HG02588 (cell line): Measurements from ENCODE around the gene CDKAL1.
A peak's percentile ranks its signal among the peaks of the same experiment; 100 is the strongest.

ENCODE experiments used
- ATAC-seq: cut with Tn5 transposase; IDR thresholded peaks from one replicate; pipeline ENCODE4 v1.9.1; 2021; ENCODE audit warnings: mild to moderate bottlenecking, moderate library complexity; ENCODE audit not compliant: unreplicated experiment

The CDKAL1 gene

DNA sequence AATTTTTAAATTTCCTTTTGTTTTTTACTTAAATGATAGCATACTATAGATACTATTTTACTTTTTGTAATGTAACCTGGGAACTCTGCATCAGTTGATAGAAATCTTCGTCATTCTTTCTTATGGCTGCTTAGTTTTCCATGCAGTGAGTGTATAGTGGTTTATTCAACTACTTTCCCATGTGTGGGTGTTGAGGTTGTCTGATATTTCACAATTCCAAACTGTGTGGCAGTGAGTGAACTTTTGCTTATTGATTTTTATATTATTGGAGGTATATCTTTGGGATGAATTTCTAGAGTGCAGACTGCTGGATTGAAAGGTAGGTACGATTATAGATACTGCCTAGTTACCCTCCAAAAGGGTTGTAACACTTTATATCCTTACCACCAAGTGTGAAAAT lies 136.5 kb downstream of the CDKAL1 start:
- no peak for ATAC-seq

DNA sequence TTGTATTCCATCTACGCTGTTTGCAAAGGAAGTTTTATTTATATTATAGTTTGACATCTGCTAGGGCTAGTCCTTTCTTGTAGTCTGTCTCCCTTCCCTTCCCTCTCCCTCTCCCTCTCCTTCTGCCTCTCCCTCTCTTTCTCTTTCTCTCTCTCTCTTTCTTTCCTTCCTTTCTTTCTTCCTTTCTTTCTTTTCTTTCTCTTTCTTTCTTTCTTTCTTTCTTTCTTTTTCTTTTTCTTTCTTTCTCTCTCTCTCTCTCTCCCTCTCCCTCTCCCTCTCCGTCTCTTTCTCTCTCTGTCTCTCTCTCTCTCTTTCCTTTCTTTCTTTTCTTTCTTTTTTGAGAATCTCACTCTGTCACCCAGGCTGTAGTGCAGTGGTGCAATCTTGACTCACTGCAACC lies 137.8 kb downstream of the CDKAL1 start:
- no peak for ATAC-seq

GRCh38 chr6:20673458-20673857 lies 139.2 kb downstream of the CDKAL1 start:
- no peak for ATAC-seq

DNA sequence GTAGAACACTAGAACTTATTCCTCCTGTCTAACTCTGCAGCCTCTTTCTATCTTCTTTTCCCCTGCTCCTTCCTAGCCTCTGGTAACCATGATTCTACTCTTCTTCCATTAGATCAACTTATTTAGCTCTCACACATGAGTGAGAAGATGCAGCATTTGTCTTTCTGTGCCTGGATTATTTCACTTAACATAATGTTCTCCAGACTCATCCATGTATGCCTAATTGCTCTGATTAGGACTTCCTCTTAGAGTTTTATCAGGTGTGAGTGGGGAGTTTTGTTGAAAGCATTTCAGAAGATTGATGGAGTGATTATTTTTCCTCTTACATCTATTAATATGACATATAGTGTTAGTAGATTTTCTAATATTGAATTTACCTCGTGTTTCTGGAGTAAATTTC lies 140.4 kb downstream of the CDKAL1 start:
- no peak for ATAC-seq

- no peak for ATAC-seq
These were observed 144.6 kb downstream of the CDKAL1 start for GRCh38 chr6:20678831-20679352.

DNA sequence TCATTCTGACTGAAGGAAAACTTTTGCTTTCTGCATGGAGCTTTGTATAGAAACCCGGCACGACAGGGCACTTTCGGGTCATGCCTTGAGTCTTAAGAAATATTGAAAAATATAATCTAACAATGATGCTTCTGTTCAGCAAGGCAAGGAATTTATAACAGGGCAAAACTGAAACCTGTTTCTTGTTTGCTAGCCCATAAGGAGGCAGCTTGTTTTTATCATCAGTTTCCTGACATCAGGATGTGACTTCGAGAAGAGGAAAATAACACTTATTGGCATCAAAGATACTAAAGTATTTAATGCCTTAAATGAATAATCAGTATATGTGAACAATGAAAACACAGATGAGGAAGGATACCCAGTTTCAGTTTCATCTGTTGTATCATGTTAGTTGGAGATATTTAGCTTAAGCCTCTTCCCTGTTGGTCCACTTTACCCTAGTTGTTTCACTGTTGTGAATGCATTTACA lies 146.5 kb downstream of the CDKAL1 start:
- peak; percentile 66 for ATAC-seq

GRCh38 chr6:20681243-20681684 lies 147.0 kb downstream of the CDKAL1 start:
- peak; percentile 47 for ATAC-seq

GRCh38 chr6:20684474-20684873 lies 150.2 kb downstream of the CDKAL1 start:
- no peak for ATAC-seq

- no peak for ATAC-seq
These were observed 151.9 kb downstream of the CDKAL1 start for GRCh38 chr6:20686142-20686541.

- ATAC-seq = no peak
These were observed 153.2 kb downstream of the CDKAL1 start for GRCh38 chr6:20687494-20687893.

DNA sequence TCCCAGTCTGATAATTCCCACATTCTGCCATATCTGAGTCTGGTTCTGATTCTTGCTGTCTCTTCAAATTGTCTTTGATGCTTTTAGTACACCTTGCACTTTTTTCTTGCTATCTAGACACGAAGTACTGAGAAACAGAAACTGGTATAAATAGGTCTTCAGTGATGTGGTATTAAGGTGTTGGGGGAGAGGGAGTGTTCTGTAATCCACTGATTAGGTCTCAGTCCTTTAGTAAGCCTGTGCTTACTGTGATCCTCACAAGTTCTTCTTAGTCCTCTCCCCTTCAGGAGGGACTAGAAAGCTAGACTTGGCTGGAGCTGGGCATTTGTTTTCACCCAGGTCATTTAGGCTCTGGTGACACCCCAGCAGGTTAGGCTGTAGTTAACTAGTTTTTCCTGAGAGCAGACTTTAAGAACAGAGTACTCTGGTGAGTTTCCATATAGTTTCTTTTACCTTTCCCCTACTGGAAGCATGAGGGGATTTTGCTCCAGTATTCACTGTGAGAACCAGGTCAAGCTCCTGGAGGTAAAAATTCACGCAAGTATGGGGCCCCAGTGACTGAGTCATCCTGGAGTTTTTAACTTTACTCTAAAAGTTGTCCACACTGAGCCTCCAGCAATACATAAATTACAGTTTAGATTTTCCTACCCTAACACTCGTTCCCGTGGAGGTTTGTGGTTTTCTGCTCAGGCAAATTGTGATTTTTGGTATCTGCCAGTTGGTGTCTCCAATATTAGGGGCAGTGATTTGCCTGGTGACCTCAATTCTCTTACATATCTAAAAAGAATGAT lies 154.6 kb downstream of the CDKAL1 start:
- peak; percentile 85 for ATAC-seq

- ATAC-seq = no peak
These were observed 156.9 kb downstream of the CDKAL1 start for GRCh38 chr6:20691185-20691584.

DNA sequence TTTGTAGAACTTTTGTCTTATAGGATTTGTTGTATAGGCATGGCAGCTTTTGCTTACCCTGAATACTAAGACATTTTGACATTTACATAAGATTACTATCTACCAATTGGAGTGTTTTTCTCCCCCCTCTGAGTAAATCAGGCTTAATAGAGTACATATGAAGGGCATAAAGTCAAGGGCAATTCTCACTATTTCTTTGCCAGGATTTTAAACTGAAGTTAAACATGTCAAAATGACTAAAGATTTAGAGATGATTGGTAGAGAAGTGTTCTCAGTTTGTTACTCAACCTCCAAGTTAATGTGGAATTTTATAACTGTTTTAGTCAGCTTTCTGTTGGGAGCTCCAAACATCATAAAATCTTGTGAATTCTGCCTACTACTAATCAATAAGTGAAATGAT lies 157.8 kb downstream of the CDKAL1 start:
- ATAC-seq = no peak

DNA sequence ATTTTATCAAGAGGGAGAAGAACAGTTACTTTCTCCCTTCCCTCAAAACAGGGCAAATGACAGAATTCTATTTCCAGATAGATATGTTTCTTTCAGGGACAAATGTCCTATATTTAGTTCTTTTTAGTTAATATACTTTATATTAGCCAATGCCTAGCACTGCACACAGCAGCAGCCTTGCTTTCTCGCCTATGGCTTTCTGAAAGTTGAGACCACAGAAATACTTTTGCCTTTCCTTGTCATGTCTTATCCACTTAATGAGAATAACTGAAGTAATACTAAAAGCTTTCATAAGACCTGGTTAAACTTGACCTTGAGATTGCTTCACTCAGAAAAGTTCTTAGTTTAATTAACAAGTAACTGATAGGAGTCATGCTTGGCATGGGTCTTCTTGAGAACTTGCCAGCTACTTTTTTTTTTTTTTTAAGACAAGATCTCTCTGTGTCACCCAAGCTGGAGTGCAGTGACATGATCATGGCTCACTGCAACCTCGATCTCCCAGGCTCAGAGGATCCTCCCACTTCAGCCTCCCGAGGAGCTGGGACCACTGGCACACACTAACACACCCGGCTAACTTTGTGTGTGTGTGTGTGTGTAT lies 159.3 kb downstream of the CDKAL1 start:
- ATAC-seq = no peak

DNA sequence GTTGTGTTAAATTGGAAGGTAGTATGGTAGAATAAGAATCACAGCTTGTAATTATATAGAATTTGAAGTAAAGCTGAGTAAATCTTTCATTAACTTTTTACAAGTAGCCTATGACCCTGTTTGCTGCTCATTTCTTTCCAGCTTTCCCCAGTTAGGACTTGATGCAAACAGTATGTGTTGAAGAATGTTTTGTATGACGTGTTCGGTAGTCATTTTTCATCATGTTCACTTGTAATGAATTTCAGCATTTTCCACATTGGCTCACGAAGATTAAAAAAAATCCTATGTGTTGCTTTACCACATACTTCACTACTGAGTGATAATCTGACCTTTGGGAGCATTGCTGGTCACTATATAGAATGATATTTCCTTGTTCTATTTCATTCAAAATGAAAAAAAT lies 162.4 kb downstream of the CDKAL1 start:
- no peak for ATAC-seq

GRCh38 chr6:20698675-20699074 lies 164.4 kb downstream of the CDKAL1 start:
- ATAC-seq = no peak

- no peak for ATAC-seq
These were observed 165.1 kb downstream of the CDKAL1 start for GRCh38 chr6:20699402-20699801.

DNA sequence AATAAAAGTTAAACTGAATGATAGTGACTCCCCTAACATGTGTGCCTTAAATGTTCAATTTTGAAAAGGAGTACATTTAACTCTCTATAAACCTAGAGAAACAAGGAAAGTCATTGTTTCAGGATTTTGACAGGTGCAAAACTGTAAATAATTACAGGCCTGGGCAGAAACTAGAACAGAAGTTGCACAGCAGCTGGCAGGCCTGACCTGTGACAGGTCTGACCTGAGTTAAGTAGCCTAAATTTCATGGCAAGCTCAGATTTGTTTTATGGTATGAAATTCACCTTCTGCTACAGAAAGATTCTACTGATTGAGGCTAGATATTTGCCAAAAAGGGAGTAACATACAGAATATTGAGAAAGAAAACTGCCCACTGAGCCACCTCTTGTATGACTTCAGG lies 166.1 kb downstream of the CDKAL1 start:
- ATAC-seq = no peak

DNA sequence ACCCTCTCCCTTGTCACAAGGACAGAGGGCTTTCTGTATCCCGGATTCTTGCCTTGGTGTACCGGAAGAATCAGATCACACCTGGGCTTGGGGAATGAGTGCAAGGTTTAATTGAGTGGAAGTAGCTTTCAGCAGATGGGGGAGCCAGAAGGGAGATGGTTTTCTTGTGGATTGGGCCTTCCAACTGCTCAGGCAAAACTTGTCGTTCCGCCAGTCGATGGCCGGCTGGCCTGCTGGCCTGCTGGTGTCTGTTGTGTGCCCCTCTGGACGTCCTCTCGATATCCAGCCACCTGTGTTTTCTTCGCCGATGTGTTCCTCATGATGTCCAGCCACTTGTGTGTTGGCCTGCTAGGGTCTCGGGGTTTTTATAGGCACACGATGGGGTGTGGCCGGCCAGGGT lies 168.1 kb downstream of the CDKAL1 start:
- ATAC-seq = no peak

DNA sequence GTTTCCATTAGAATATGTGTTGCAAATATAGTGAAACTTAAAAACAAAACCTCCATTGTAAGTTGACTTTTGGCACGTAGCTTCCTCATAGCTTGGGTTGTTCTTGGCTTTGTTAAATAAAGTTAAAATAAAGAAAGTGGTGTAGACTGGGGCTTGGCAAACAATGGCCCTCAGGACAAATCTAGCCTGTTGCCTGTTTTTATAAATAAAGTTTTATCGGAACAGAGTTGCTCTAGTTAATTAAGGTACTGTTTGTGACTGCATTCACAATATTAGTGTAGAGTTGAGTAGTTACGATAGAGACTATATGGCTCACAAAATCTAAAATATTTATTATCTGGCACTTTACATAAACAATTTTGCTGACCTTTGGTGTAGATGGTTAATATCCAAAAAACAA lies 168.8 kb downstream of the CDKAL1 start:
- ATAC-seq = no peak

GRCh38 chr6:20704325-20705025 lies 170.2 kb downstream of the CDKAL1 start:
- ATAC-seq = no peak

GRCh38 chr6:20705741-20706140 lies 171.5 kb downstream of the CDKAL1 start:
- no peak for ATAC-seq
